ENCODE measurements around the gene MMP7. TPM values are rescaled to one million over a fixed set of nuclear protein-coding genes. Genes with fewer than 3 reads are reported as not detected.

MMP7 gene
- polyA plus RNA-seq, 1 donor (not counting 4 experiments of a cell fraction or from before 2014, with no cell fraction given) = 0.81 TPM

DNA sequence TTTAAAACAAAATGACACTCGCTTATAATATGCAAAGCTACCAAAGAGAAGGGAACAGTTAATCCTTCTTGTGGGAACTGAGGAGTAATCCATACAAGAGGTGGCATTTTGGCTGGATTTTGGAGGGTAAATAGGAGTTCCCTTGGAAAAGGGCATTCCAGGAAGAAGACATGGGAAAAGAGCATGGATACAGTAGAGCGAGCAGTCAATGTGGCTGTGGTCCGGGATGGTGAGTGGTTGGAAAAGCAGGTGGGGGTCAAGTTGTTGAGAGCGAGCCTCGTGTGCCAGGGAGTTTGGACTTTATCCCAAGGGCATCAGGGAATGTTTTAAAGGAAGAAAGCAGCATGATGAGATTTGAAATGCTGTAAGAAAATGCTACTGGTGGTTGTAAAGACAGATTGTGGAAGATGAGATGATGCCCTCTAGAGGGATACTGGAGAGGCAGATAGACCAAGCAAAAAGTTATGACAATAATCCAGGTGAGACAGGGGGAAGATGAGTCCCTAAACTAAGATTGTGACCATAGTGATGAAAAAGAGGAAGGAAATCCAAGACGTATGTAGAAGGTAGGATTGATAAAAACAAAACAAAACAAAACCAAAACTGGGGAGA lies 3.8 kb upstream of the MMP7 start:
- dilution Hi-C loops (cut with MboI; ENCODE audit: extremely low pct_ligation_motif_present, low sequenced_read_pairs) = no loop called here
- FAIRE-seq (peak; percentile 59), DNase-seq (ENCODE audit: low read depth, low spot score) (no peak)
- Histone ChIP-seq H4K20me1 (ENCODE audit: control insufficient read depth, extremely low read depth, insufficient read depth, low read length) (no peaks in the 10 kb centered on the region), H3K4me3 (ENCODE audit: control insufficient read depth in 2 of 3, extremely low read depth in 1 of 3, insufficient read depth in 2 of 3, low read depth in 1 of 3, low read length in 3 of 3) (no peak overlapping the region), H3K79me2 (ENCODE audit: control insufficient read depth, insufficient read depth, low read length) (no peaks in the 10 kb centered on the region), H3K4me2 (ENCODE audit: control insufficient read depth, extremely low read depth, insufficient read depth, low read depth, low read length) (no peak overlapping the region), H3K36me3 (ENCODE audit: control insufficient read depth in 2 of 2, extremely low read depth in 1 of 2, insufficient read depth in 2 of 2, low read length in 2 of 2) (no peaks in the 10 kb centered on the region), H3K9me1 (ENCODE audit: control insufficient read depth, extremely low read depth, insufficient read depth, low read length) (no peaks in the 10 kb centered on the region), H3K4me1 (ENCODE audit: control insufficient read depth, extremely low read depth, insufficient read depth, low read length) (peaks cover 3% of the 10 kb centered on the region), H2AFZ (ENCODE audit: control insufficient read depth, low read length) (no peak overlapping the region), H3K9me3 (ENCODE audit: control insufficient read depth, low read depth, low read length) (no peaks in the 10 kb centered on the region), H3K9ac (ENCODE audit: control insufficient read depth, extremely low read depth, insufficient read depth, low read length) (no peak overlapping the region), H3K27ac (ENCODE audit: control insufficient read depth, insufficient read depth, low read length) (no peak overlapping the region), H3K27me3 (ENCODE audit: control insufficient read depth, extremely low read depth, insufficient read depth, low read length) (no peaks in the 10 kb centered on the region)
- TF ChIP-seq, protein P1, sequence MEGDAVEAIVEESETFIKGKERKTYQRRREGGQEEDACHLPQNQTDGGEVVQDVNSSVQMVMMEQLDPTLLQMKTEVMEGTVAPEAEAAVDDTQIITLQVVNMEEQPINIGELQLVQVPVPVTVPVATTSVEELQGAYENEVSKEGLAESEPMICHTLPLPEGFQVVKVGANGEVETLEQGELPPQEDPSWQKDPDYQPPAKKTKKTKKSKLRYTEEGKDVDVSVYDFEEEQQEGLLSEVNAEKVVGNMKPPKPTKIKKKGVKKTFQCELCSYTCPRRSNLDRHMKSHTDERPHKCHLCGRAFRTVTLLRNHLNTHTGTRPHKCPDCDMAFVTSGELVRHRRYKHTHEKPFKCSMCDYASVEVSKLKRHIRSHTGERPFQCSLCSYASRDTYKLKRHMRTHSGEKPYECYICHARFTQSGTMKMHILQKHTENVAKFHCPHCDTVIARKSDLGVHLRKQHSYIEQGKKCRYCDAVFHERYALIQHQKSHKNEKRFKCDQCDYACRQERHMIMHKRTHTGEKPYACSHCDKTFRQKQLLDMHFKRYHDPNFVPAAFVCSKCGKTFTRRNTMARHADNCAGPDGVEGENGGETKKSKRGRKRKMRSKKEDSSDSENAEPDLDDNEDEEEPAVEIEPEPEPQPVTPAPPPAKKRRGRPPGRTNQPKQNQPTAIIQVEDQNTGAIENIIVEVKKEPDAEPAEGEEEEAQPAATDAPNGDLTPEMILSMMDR (optimal IDR thresholded peaks at IDR 0.05 in 1 of 3, IDR thresholded peaks at IDR 0.05 in 1 of 3, conservative IDR thresholded peaks at IDR 0.05 in 1 of 3; ENCODE audit: extremely low read depth in 1 of 3, insufficient read depth in 2 of 3, low read length in 3 of 3) = peak; percentile 15 to 48 (median 21)
- no peak for TF ChIP-seq EZH2 (IDR thresholded peaks at IDR 0.05; ENCODE audit: low read length)

DNA sequence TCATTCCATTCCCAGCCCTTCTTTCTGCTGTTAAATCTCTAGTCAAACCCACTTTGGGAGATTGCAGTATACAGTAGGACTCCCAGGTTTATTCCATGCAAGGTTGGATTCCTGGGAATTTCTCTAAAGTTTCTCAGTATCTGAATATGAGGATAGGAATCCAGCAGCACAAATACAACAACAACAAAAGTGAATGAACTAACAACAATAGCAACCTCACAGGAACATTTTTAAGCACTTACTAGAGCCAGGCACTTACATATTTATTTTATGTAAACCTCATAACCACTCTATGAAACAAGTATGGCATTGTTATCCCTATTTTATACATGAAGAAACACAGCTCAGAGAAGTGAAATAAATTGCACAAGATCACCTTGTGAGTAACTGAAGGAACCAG lies 1.9 kb downstream of the MMP7 start:
- Histone ChIP-seq H3K79me2 (ENCODE audit: control insufficient read depth, insufficient read depth, low read length) (no peaks in the 10 kb centered on the region), H3K4me1 (ENCODE audit: control insufficient read depth, extremely low read depth, insufficient read depth, low read length) (peaks cover 14% of the 10 kb centered on the region), H4K20me1 (ENCODE audit: control insufficient read depth, extremely low read depth, insufficient read depth, low read length) (no peaks in the 10 kb centered on the region), H3K4me3 (ENCODE audit: control insufficient read depth in 2 of 3, extremely low read depth in 1 of 3, insufficient read depth in 2 of 3, low read depth in 1 of 3, low read length in 3 of 3) (no peak overlapping the region), H2AFZ (ENCODE audit: control insufficient read depth, low read length) (no peak overlapping the region), H3K9me1 (ENCODE audit: control insufficient read depth, extremely low read depth, insufficient read depth, low read length) (no peaks in the 10 kb centered on the region), H3K9me3 (ENCODE audit: control insufficient read depth, low read depth, low read length) (no peaks in the 10 kb centered on the region), H3K36me3 (ENCODE audit: control insufficient read depth in 2 of 2, extremely low read depth in 1 of 2, insufficient read depth in 2 of 2, low read length in 2 of 2) (no peaks in the 10 kb centered on the region), H3K27me3 (ENCODE audit: control insufficient read depth, extremely low read depth, insufficient read depth, low read length) (no peaks in the 10 kb centered on the region), H3K9ac (ENCODE audit: control insufficient read depth, extremely low read depth, insufficient read depth, low read length) (no peak overlapping the region), H3K27ac (ENCODE audit: control insufficient read depth, insufficient read depth, low read length) (peak overlapping the region; percentile 47), H3K4me2 (ENCODE audit: control insufficient read depth, extremely low read depth, insufficient read depth, low read depth, low read length) (no peak overlapping the region)
- no peak for FAIRE-seq
- dilution Hi-C loops (cut with MboI; ENCODE audit: extremely low pct_ligation_motif_present, low sequenced_read_pairs) = no loop called here
- DNase-seq (ENCODE audit: low read depth, low spot score) = no peak
- TF ChIP-seq EZH2 (IDR thresholded peaks at IDR 0.05; ENCODE audit: low read length) = no peak
- TF ChIP-seq, protein P1 (optimal IDR thresholded peaks at IDR 0.05 in 1 of 3, IDR thresholded peaks at IDR 0.05 in 1 of 3, conservative IDR thresholded peaks at IDR 0.05 in 1 of 3; ENCODE audit: extremely low read depth in 1 of 3, insufficient read depth in 2 of 3, low read length in 3 of 3) = no peak

All from keratinocyte (primary cell).